ENCODE results near the gene KHDRBS2. TPM values are rescaled to one million over a fixed set of nuclear protein-coding genes. Genes with fewer than 3 reads are reported as not detected.

KHDRBS2 gene
- total RNA-seq, 1 donor from 2014 or later = 14.0 TPM

GRCh38 chr6:62229231-62229630 is 56.8 kb downstream of the KHDRBS2 start:
- no peaks in the 10 kb centered on the region for H3K79me2 ChIP-seq (ENCODE audit: low read depth)
- Mint-ChIP-seq H3K36me3 (peaks cover 2% of the 10 kb centered on the region), H3K9me3 (peaks cover 23% of the 10 kb centered on the region), H3K27me3 (ENCODE audit: insufficient read depth, low read depth) (no peaks in the 10 kb centered on the region), H3K27ac (no peak overlapping the region), H3K4me3 (no peak overlapping the region), H3K4me1 (peaks cover 4% of the 10 kb centered on the region)
- H3K9ac ChIP-seq = no peak overlapping the region
- no peak overlapping the region for H3K4me3 ChIP-seq
- H4K20me1 ChIP-seq (ENCODE audit: low read depth) = no peaks in the 10 kb centered on the region
- no peaks in the 10 kb centered on the region for H3F3A ChIP-seq (ENCODE audit: low read depth)
- peak; percentile 30 for DNase-seq (ENCODE audit: low spot score)
- no peak overlapping the region for H3K4me2 ChIP-seq
- H3K4me1 ChIP-seq = no peaks in the 10 kb centered on the region
- H3K27ac ChIP-seq = no peak overlapping the region
- H2AFZ ChIP-seq (replicated peaks) = no peak overlapping the region
- no peaks in the 10 kb centered on the region for H3K27me3 ChIP-seq
- no peaks in the 10 kb centered on the region for H3K9me3 ChIP-seq (ENCODE audit: low read depth)
- H3K36me3 ChIP-seq = no peaks in the 10 kb centered on the region
- no peak for TF ChIP-seq CTCF (IDR thresholded peaks at IDR 0.05)
- TF ChIP-seq EZH2 (IDR thresholded peaks at IDR 0.05) = no peak
- TF ChIP-seq EZH2phosphoT487 (IDR thresholded peaks at IDR 0.05) = no peak

GRCh38 chr6:62217866-62218265 is 68.2 kb downstream of the KHDRBS2 start:
- H3K4me3 ChIP-seq = no peak overlapping the region
- H3K79me2 ChIP-seq (ENCODE audit: low read depth) = no peaks in the 10 kb centered on the region
- H3K4me2 ChIP-seq = no peak overlapping the region
- Mint-ChIP-seq H3K27ac (no peak overlapping the region), H3K4me1 (no peaks in the 10 kb centered on the region), H3K4me3 (no peak overlapping the region), H3K36me3 (no peaks in the 10 kb centered on the region), H3K9me3 (peaks cover 6% of the 10 kb centered on the region), H3K27me3 (ENCODE audit: insufficient read depth, low read depth) (no peaks in the 10 kb centered on the region)
- TF ChIP-seq CTCF (IDR thresholded peaks at IDR 0.05) = no peak
- no peak for TF ChIP-seq EZH2phosphoT487 (IDR thresholded peaks at IDR 0.05)
- TF ChIP-seq EZH2 (IDR thresholded peaks at IDR 0.05) = no peak
- H3K9me3 ChIP-seq (ENCODE audit: low read depth) = no peaks in the 10 kb centered on the region
- H3K9ac ChIP-seq = no peak overlapping the region
- DNase-seq (ENCODE audit: low spot score) = no peak
- H3K4me1 ChIP-seq = no peaks in the 10 kb centered on the region
- no peaks in the 10 kb centered on the region for H3K27me3 ChIP-seq
- H3K27ac ChIP-seq = no peak overlapping the region
- no peak overlapping the region for H2AFZ ChIP-seq (replicated peaks)
- H3K36me3 ChIP-seq = no peaks in the 10 kb centered on the region
- no peaks in the 10 kb centered on the region for H4K20me1 ChIP-seq (ENCODE audit: low read depth)
- no peaks in the 10 kb centered on the region for H3F3A ChIP-seq (ENCODE audit: low read depth)

- TF ChIP-seq EZH2 (IDR thresholded peaks at IDR 0.05) = no peak
- no peak for TF ChIP-seq CTCF (IDR thresholded peaks at IDR 0.05)
- no peak for TF ChIP-seq EZH2phosphoT487 (IDR thresholded peaks at IDR 0.05)
- Histone ChIP-seq H3F3A (ENCODE audit: low read depth) (no peaks in the 10 kb centered on the region), H3K36me3 (no peaks in the 10 kb centered on the region), H3K9ac (no peak overlapping the region), H2AFZ (replicated peaks) (no peak overlapping the region), H3K9me3 (ENCODE audit: low read depth) (no peaks in the 10 kb centered on the region), H4K20me1 (ENCODE audit: low read depth) (no peaks in the 10 kb centered on the region), H3K4me3 (no peak overlapping the region), H3K27ac (no peak overlapping the region), H3K79me2 (ENCODE audit: low read depth) (no peaks in the 10 kb centered on the region), H3K4me1 (no peaks in the 10 kb centered on the region), H3K4me2 (no peak overlapping the region), H3K27me3 (no peaks in the 10 kb centered on the region)
- no peaks in the 10 kb centered on the region for H3K4me1 Mint-ChIP-seq
- DNase-seq (ENCODE audit: low spot score) = no peak
- H3K9me3 Mint-ChIP-seq = peaks cover 15% of the 10 kb centered on the region
- H3K36me3 Mint-ChIP-seq = no peaks in the 10 kb centered on the region
- H3K27ac Mint-ChIP-seq = no peak overlapping the region
- H3K27me3 Mint-ChIP-seq (ENCODE audit: insufficient read depth, low read depth) = no peaks in the 10 kb centered on the region
- H3K4me3 Mint-ChIP-seq = no peak overlapping the region
Observed at GRCh38 chr6:62202078-62202477, 83.9 kb downstream of the KHDRBS2 start.

All from neural progenitor cell (in vitro differentiated cells).